BLaER1 (cell line): ENCODE measurements around the gene LIN28B.
"Not testable (repeated sequence)": the region's sequence is repeated elsewhere in the genome, so short reads cannot be mapped to it uniquely, and the experiment has no call there.

Source experiments
- H3K27ac ChIP-seq: shearing (Covaris generic); formaldehyde crosslinking; 2 replicates; pipeline ENCODE4 v1.8.1; 2022
- H3K27me3 ChIP-seq: shearing (Covaris generic); formaldehyde crosslinking; 2 replicates; pipeline ENCODE4 v1.8.1; 2022
- H3K36me3 ChIP-seq: shearing (Covaris generic); formaldehyde crosslinking; 2 replicates; pipeline ENCODE4 v1.8.1; 2022
- H3K4me1 ChIP-seq: shearing (Covaris generic); formaldehyde crosslinking; 2 replicates; pipeline ENCODE4 v1.8.1; 2022
- H3K4me2 ChIP-seq: shearing (Covaris generic); formaldehyde crosslinking; 2 replicates; pipeline ENCODE4 v1.8.1; 2022
- H3K4me3 ChIP-seq: shearing (Covaris generic); formaldehyde crosslinking; 2 replicates; pipeline ENCODE4 v1.8.1; 2022
- H3K9ac ChIP-seq: shearing (Covaris generic); formaldehyde crosslinking; 2 replicates; pipeline ENCODE4 v1.8.1; 2022
- H3K9me3 ChIP-seq: shearing (Covaris generic); formaldehyde crosslinking; 2 replicates; pipeline ENCODE4 v1.8.1; 2022
- H4K20me1 ChIP-seq: shearing (Covaris generic); formaldehyde crosslinking; 2 replicates; pipeline ENCODE4 v1.8.1; 2022
- Cebpa-rat ChIP-seq: shearing (Covaris generic); IDR thresholded peaks from 2 replicates; pipeline ENCODE4 v1.8.1; 2022

The LIN28B gene

DNA sequence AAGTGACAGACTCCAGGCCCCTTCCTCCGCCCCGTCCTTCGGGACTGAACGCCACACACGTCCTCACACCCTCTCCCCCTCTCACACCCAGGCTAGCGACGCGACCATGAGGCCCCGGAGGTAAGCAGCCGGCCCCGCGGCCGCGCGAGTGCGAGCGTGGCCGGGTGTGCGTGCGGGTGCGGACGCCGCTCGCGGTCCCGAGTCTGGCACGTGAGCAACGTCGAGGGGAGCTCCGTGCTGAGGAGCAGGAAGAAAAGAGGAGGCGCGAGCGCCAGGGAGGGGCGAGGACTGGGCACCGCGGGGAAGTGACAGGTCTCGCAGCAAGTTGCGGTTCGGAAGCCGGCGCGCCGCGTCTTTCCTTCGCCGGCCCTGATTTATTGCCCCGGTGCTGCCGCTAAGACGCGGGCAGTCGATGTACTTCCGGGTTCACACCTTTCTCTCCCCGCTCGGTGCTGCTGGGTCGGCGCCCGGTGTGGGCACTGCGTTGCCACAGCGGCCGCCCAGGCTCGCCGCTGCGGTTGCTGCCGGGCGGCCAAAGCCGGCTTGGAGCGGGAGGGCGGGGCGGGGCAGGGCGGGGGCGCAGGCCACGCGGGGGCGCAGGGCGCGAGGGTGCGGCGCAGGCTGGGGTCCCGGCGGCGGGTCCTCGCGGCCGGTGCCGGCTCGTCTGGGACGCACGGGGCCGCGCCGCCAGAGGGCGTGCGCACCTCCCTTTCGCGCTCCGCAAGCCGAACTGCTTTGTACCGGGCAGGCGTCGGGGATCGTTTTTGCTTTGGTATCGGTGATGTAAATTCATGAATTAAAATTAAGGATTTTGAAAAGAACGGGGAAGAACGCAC lies 15.8 kb upstream of the LIN28B start:
- H3K4me3 ChIP-seq = no peak overlapping the region
- peaks cover 23% of the 10 kb centered on the region for H3K9me3 ChIP-seq
- no peak overlapping the region for H3K9ac ChIP-seq
- H3K27ac ChIP-seq = no peak overlapping the region
- H4K20me1 ChIP-seq = no peaks in the 10 kb centered on the region
- H3K27me3 ChIP-seq = no peaks in the 10 kb centered on the region
- H3K4me2 ChIP-seq = no peak overlapping the region
- no peaks in the 10 kb centered on the region for H3K36me3 ChIP-seq
- H3K4me1 ChIP-seq = no peaks in the 10 kb centered on the region
- TF ChIP-seq Cebpa-rat = no peak

DNA sequence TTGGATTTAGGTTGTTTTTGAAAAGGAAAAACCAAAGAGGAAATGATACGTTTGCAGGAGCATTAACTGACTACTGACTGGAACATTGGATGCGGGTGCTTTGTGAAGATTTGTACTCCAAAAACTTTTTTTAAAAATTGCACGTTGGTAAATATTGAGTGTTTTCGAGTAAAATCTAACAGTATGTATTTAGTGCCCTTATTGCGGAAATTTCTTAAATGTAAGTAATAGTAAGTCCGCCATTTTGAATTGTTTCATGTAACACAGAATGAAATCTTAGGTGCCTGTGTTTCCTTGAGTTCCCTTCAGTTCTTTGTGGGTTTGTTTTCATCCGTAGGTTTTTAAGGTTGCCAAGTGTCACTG lies 15.2 kb upstream of the LIN28B start:
- Histone ChIP-seq H4K20me1 (no peaks in the 10 kb centered on the region), H3K36me3 (no peaks in the 10 kb centered on the region), H3K27ac (no peak overlapping the region), H3K4me1 (no peaks in the 10 kb centered on the region), H3K9me3 (peaks cover 23% of the 10 kb centered on the region), H3K4me2 (no peak overlapping the region), H3K27me3 (no peaks in the 10 kb centered on the region), H3K4me3 (no peak overlapping the region), H3K9ac (no peak overlapping the region)
- no peak for TF ChIP-seq Cebpa-rat

- H4K20me1 ChIP-seq = no peaks in the 10 kb centered on the region
- no peak overlapping the region for H3K4me2 ChIP-seq
- H3K36me3 ChIP-seq = no peaks in the 10 kb centered on the region
- no peak for TF ChIP-seq Cebpa-rat
- H3K9ac ChIP-seq = no peak overlapping the region
- H3K4me1 ChIP-seq = no peaks in the 10 kb centered on the region
- peaks cover 18% of the 10 kb centered on the region for H3K9me3 ChIP-seq
- H3K27me3 ChIP-seq = no peaks in the 10 kb centered on the region
- H3K4me3 ChIP-seq = no peak overlapping the region
- H3K27ac ChIP-seq = no peak overlapping the region
Measured at GRCh38 chr6:104943781-104944180, 13.1 kb upstream of the LIN28B start.

- Histone ChIP-seq H4K20me1 (no peaks in the 10 kb centered on the region), H3K27ac (no peak overlapping the region), H3K4me2 (no peak overlapping the region), H3K9me3 (peaks cover 5% of the 10 kb centered on the region; the same call in 1 of the 2 replicates), H3K27me3 (no peaks in the 10 kb centered on the region), H3K36me3 (no peaks in the 10 kb centered on the region), H3K4me3 (no peak overlapping the region), H3K4me1 (no peaks in the 10 kb centered on the region), H3K9ac (no peak overlapping the region)
- TF ChIP-seq Cebpa-rat = no peak
Measured at GRCh38 chr6:104949206-104949605, 7.7 kb upstream of the LIN28B start.

DNA sequence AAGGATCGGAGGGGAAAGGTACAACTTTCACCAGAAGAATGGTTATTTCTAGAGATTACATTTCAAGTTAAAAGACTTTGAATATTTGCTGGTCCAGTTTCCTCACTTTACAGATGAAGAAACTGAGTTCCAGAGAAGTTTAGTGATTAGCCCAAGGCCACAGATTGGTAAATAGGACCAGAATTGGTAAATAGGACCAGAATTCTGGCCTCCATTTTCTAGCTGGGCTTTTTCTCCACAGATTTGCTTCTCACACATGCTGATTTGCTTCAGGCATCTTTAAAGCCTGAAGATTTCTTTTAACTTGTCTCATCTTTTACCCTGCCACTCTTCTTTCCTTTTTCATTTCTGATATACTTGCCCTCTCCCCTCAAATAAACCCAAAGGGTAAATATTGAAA lies 5.2 kb upstream of the LIN28B start:
- Histone ChIP-seq H3K36me3 (no peaks in the 10 kb centered on the region), H3K4me1 (no peaks in the 10 kb centered on the region), H3K27ac (no peak overlapping the region), H3K9ac (no peak overlapping the region), H4K20me1 (no peaks in the 10 kb centered on the region), H3K4me3 (no peak overlapping the region), H3K4me2 (no peak overlapping the region), H3K9me3 (peaks cover 5% of the 10 kb centered on the region; the same call in 1 of the 2 replicates), H3K27me3 (no peaks in the 10 kb centered on the region)
- TF ChIP-seq Cebpa-rat = no peak

DNA sequence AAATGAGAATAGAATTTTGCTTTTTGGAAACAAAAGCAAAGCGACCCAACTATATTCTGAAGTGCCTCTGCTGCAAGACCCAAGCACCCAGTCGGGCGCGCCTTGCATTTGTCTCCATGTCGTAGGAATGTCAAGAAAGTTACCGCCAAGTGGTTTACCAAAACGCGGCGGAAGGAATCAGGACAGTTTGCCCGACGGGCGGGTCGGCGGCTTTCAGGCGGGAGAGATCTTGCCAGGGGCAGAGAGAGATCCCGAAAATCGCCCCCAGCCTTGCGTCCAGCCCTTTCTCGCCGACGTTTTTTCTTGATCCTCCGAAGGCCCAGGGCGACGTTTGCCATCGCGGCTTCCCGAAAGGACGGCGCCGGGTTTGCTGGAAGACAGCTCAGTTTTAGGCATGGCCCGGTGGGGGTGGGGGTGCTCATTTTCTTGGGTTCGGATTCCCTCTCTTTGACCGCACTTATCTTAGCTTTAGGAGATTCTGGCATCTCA lies 4.0 kb upstream of the LIN28B start:
- no peak for TF ChIP-seq Cebpa-rat

DNA sequence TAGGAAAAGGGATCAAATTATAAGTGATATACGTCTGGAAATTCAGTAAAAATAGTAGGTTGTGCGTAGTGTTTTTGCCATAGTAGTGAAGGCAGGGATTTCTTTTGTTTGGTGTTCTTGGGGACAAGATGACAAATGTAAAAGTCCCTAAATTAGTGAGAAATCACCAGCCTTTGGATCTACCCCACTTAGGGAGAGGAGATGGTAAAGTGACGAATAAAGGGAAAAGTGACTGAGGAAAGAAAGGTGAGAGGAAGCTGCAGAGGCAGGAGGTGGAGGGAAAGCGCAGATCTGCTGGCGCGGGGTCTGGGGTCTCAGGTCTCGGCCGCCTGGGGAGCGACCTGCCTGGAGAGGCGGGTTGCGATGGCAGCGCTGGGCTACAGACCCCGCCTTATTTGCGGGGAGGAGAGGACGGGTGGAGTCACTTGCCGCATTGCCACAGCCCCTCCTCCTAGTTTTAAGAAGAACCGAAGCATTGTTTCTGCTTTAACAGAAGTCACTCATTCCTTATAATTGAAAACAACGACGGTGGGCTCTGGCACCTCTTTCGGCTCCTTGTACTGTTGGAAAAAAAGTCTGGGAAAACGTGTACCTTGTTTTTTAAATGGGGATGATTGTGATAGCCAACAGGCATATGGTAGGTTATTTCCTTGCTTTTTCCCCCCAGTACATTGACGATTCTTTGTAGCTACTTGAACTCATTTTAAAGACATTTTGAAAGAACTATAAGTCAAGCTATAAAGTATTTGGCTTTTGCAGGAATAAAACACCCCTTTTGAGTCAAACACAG lies 3.3 kb upstream of the LIN28B start:
- not testable (repeated sequence) for H4K20me1 ChIP-seq, H3K36me3 ChIP-seq, H3K9me3 ChIP-seq, H3K27ac ChIP-seq, H3K27me3 ChIP-seq, H3K4me3 ChIP-seq, H3K9ac ChIP-seq, H3K4me2 ChIP-seq, H3K4me1 ChIP-seq

More for the DNA sequence above, 4.0 kb upstream of the LIN28B start:
- H3K27me3 ChIP-seq = no peaks in the 10 kb centered on the region
- no peaks in the 10 kb centered on the region for H3K4me1 ChIP-seq
- no peak overlapping the region for H3K4me2 ChIP-seq
- no peaks in the 10 kb centered on the region for H4K20me1 ChIP-seq
- no peak overlapping the region for H3K9ac ChIP-seq
- H3K4me3 ChIP-seq = no peak overlapping the region
- no peak overlapping the region for H3K27ac ChIP-seq
- H3K9me3 ChIP-seq = peaks cover 5% of the 10 kb centered on the region; the same call in 1 of the 2 replicates
- H3K36me3 ChIP-seq = no peaks in the 10 kb centered on the region

DNA sequence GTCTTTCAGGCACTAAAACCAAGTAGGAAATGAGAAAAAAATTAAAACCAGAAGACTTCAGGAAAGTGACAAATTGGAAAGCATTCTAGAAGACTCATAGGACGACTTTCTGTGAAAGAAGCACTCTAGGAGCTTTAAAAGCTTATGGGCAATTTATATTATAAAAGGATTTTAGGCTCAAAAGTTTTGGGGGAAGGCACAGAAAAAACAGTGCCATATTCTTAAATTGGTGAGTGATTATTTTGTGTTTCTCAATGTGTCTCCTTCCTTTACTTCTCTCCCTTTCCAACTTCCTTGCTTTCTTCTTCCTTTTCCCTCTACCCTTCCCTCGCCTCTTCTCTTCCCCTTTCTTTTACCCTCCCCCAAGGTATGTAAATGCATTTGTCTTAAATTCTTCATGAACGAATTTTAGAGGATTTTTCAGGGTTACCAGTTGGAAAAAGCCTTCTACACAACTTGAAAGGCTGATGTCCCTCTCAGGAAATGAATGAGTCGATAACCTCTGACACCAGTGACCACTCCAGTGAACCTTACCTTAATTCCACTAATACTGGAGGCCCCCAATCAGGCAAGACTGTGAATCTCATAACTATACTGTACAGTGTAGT lies 2.6 kb upstream of the LIN28B start:
- Histone ChIP-seq H3K4me2 (no peak overlapping the region), H3K9me3 (peaks cover 5% of the 10 kb centered on the region; the same call in 1 of the 2 replicates), H3K36me3 (no peaks in the 10 kb centered on the region), H3K27me3 (no peaks in the 10 kb centered on the region), H3K27ac (no peak overlapping the region), H4K20me1 (no peaks in the 10 kb centered on the region), H3K4me1 (no peaks in the 10 kb centered on the region), H3K4me3 (no peak overlapping the region), H3K9ac (no peak overlapping the region)
- TF ChIP-seq Cebpa-rat = no peak

- Histone ChIP-seq H3K27ac (no peak overlapping the region), H3K27me3 (no peaks in the 10 kb centered on the region), H3K4me1 (no peaks in the 10 kb centered on the region), H4K20me1 (no peaks in the 10 kb centered on the region), H3K4me3 (no peak overlapping the region), H3K9ac (no peak overlapping the region), H3K4me2 (no peak overlapping the region), H3K9me3 (peaks cover 5% of the 10 kb centered on the region; the same call in 1 of the 2 replicates), H3K36me3 (no peaks in the 10 kb centered on the region)
- TF ChIP-seq Cebpa-rat = no peak
Measured at GRCh38 chr6:104955491-104955890, 1.4 kb upstream of the LIN28B start.
